Lower lobe of right lung (tissue), 2 donors: Measurements from ENCODE around the gene ZNF70. TPM values are rescaled to one million over a fixed set of nuclear protein-coding genes. Genes with fewer than 3 reads are reported as not detected.
A peak's percentile ranks its signal among the peaks of the same experiment; 100 is the strongest.

ENCODE experiments used
- ATAC-seq, 2 donors: fragments of 200-7000 bp; cut with Tn5 transposase; one replicate each; pipeline ENCODE4 v1.9.1; 2020 to 2022; ENCODE audit warnings: mild to moderate bottlenecking in 2 of 2, moderate library complexity in 2 of 2
- DNase-seq: peaks from one replicate; pipeline ENCODE4 v3.0.0-alpha.2; 2020
- H3K27ac ChIP-seq: fragments of 200-600 bp; one replicate; pipeline ENCODE4 v1.8.0; 2022
- H3K27me3 ChIP-seq: fragments of 200-600 bp; one replicate; pipeline ENCODE4 v1.8.0; 2022; ENCODE audit warnings: low read depth
- H3K36me3 ChIP-seq: fragments of 200-600 bp; one replicate; pipeline ENCODE4 v1.8.0; 2022; ENCODE audit warnings: mild to moderate bottlenecking
- H3K4me1 ChIP-seq: fragments of 200-600 bp; one replicate; pipeline ENCODE4 v1.8.0; 2022
- H3K4me3 ChIP-seq: fragments of 200-600 bp; one replicate; pipeline ENCODE4 v1.8.0; 2022; ENCODE audit warnings: mild to moderate bottlenecking
- H3K9me3 ChIP-seq: fragments of 200-600 bp; one replicate; pipeline ENCODE4 v1.8.0; 2022
- intact Hi-C: fragments of 100-400 bp; cut with DNase I; formaldehyde crosslinking; loops from one replicate; pipeline ENCODE4 v1.11.0; 2022
- total RNA-seq: library from RNA; stranded (reverse); fragmentation: NEBNext Ultra II Directional; extraction: Animal tissue kit (Norgen Biotek cat#: 25700); gene quantifications from one replicate; pipeline ENCODE4 v1.2.1, GENCODE V29; 2021
- TF ChIP-seq, protein P1 (sequence below): fragments of 200-600 bp; IDR thresholded peaks from one replicate; pipeline ENCODE4 v1.8.0; 2022; ENCODE audit warnings: antibody characterized with exemption, mild to moderate bottlenecking
- donor health status: DM: no; HTN: yes; CAD: no; lungs with severe emphysema.

ZNF70 gene
- total RNA-seq, 1 donor from 2014 or later = 5.7 TPM

- TF ChIP-seq, protein P1, sequence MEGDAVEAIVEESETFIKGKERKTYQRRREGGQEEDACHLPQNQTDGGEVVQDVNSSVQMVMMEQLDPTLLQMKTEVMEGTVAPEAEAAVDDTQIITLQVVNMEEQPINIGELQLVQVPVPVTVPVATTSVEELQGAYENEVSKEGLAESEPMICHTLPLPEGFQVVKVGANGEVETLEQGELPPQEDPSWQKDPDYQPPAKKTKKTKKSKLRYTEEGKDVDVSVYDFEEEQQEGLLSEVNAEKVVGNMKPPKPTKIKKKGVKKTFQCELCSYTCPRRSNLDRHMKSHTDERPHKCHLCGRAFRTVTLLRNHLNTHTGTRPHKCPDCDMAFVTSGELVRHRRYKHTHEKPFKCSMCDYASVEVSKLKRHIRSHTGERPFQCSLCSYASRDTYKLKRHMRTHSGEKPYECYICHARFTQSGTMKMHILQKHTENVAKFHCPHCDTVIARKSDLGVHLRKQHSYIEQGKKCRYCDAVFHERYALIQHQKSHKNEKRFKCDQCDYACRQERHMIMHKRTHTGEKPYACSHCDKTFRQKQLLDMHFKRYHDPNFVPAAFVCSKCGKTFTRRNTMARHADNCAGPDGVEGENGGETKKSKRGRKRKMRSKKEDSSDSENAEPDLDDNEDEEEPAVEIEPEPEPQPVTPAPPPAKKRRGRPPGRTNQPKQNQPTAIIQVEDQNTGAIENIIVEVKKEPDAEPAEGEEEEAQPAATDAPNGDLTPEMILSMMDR = no peak
- Histone ChIP-seq H3K9me3 (no peaks in the 10 kb centered on the region), H3K36me3 (no peaks in the 10 kb centered on the region), H3K27ac (no peak overlapping the region), H3K4me3 (peak overlapping the region; percentile 55), H3K27me3 (no peaks in the 10 kb centered on the region), H3K4me1 (peaks cover 42% of the 10 kb centered on the region)
- intact Hi-C loops = no loop called here
- ATAC-seq (no peak), DNase-seq (no peak)
These were observed 22.7 kb upstream of the ZNF70 start for GRCh38 chr22:23773483-23774113.

GRCh38 chr22:23772649-23773473, 21.9 kb upstream of the ZNF70 start, which contains the start of gene MMP11:
MMP11 (plus strand) TSS chr22:23772849; CDS start chr22:23772871, 22 bp downstream.
- Histone ChIP-seq H3K36me3 (no peaks in the 10 kb centered on the region), H3K4me1 (peaks cover 49% of the 10 kb centered on the region), H3K27me3 (no peaks in the 10 kb centered on the region), H3K4me3 (peak within 1 kb of the TSS; percentile 55), H3K27ac (no peak within 1 kb of the TSS), H3K9me3 (no peaks in the 10 kb centered on the region)
- TF ChIP-seq, protein P1 = peak; percentile 13
- peak; percentile 64 for DNase-seq
- ATAC-seq = peak; percentile 53 to 59
- intact Hi-C loops = no loop called here

DNA sequence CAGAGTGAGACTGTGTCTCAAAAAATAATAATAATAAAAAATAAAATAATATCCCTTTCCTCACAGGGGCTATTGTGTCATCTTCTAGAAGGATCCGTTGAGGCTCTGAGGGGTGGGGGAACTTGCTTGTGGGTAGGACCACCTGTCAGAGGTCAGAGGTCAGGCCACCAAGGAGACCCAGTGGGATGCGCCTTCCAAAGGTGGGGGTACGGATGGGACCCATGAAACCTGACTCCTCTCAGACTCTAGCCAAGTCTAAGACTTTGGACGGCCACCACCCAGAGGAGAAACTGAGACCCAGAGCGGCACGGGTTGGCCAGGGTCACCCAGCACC, 21.4 kb upstream of the ZNF70 start:
- DNase-seq (no peak), ATAC-seq (no peak)
- H3K4me1 ChIP-seq = peaks cover 49% of the 10 kb centered on the region
- intact Hi-C loops = no loop called here
- TF ChIP-seq, protein P1 = no peak
- H3K27me3 ChIP-seq = no peaks in the 10 kb centered on the region
- no peaks in the 10 kb centered on the region for H3K36me3 ChIP-seq
- no peak overlapping the region for H3K27ac ChIP-seq
- H3K4me3 ChIP-seq = peak overlapping the region; percentile 55
- no peaks in the 10 kb centered on the region for H3K9me3 ChIP-seq

GRCh38 chr22:23769321-23769965, 18.5 kb upstream of the ZNF70 start:
- Histone ChIP-seq H3K36me3 (no peaks in the 10 kb centered on the region), H3K4me1 (peaks cover 48% of the 10 kb centered on the region), H3K27ac (no peak overlapping the region), H3K4me3 (no peak overlapping the region), H3K27me3 (no peaks in the 10 kb centered on the region), H3K9me3 (no peaks in the 10 kb centered on the region)
- DNase-seq = no peak
- intact Hi-C loops = no loop called here
- no peak for ATAC-seq
- TF ChIP-seq, protein P1 = no peak

GRCh38 chr22:23767673-23768548, 17.0 kb upstream of the ZNF70 start, which contains the start of gene CHCHD10:
CHCHD10 (minus strand) TSS chr22:23767972; CDS start chr22:23767874, 98 bp downstream.
- intact Hi-C loops = no loop called here
- DNase-seq = peak; percentile 89

More at GRCh38 chr22:23767673-23768548, 17.0 kb upstream of the ZNF70 start, which contains the start of gene CHCHD10:
- peak; percentile 88 for ATAC-seq
- Histone ChIP-seq H3K4me3 (peak within 1 kb of the TSS; percentile 69), H3K27ac (peak within 1 kb of the TSS; percentile 75), H3K9me3 (no peaks in the 10 kb centered on the region), H3K27me3 (no peaks in the 10 kb centered on the region), H3K36me3 (no peaks in the 10 kb centered on the region), H3K4me1 (peaks cover 51% of the 10 kb centered on the region)
- TF ChIP-seq, protein P1 = peak; percentile 77
